ENCODE data around the gene PLCL2. TPM values are rescaled to one million over a fixed set of nuclear protein-coding genes. Genes with fewer than 3 reads are reported as not detected.

The PLCL2 gene
- total RNA-seq, 1 donor from 2014 or later: 26.4 TPM

GRCh38 chr3:16898595-16899395, 14.0 kb downstream of the PLCL2 start:
- no peaks in the 10 kb centered on the region for H3K4me1 Mint-ChIP-seq
- no peaks in the 10 kb centered on the region for H4K20me1 ChIP-seq (ENCODE audit: low read depth)
- H3K9me3 ChIP-seq (ENCODE audit: low read depth): peaks cover 15% of the 10 kb centered on the region
- no peaks in the 10 kb centered on the region for H3F3A ChIP-seq (ENCODE audit: low read depth)
- H3K27ac Mint-ChIP-seq: no peak overlapping the region
- H2AFZ ChIP-seq (replicated peaks): no peak overlapping the region
- H3K27me3 ChIP-seq: no peaks in the 10 kb centered on the region
- TF ChIP-seq EZH2phosphoT487 (IDR thresholded peaks at IDR 0.05) (no peak), EZH2 (IDR thresholded peaks at IDR 0.05) (no peak), CTCF (IDR thresholded peaks at IDR 0.05) (no peak)
- peaks cover 5% of the 10 kb centered on the region for H3K36me3 ChIP-seq
- no peak overlapping the region for H3K4me3 ChIP-seq
- H3K4me3 Mint-ChIP-seq: no peak overlapping the region
- H3K4me1 ChIP-seq: peaks cover 11% of the 10 kb centered on the region
- H3K79me2 ChIP-seq (ENCODE audit: low read depth): peaks cover 98% of the 10 kb centered on the region
- H3K4me2 ChIP-seq: no peak overlapping the region
- H3K36me3 Mint-ChIP-seq: no peaks in the 10 kb centered on the region
- DNase-seq (ENCODE audit: low spot score): no peak
- H3K27ac ChIP-seq: no peak overlapping the region
- H3K9ac ChIP-seq: no peak overlapping the region
- H3K27me3 Mint-ChIP-seq (ENCODE audit: insufficient read depth, low read depth): no peaks in the 10 kb centered on the region
- H3K9me3 Mint-ChIP-seq: no peaks in the 10 kb centered on the region

DNA sequence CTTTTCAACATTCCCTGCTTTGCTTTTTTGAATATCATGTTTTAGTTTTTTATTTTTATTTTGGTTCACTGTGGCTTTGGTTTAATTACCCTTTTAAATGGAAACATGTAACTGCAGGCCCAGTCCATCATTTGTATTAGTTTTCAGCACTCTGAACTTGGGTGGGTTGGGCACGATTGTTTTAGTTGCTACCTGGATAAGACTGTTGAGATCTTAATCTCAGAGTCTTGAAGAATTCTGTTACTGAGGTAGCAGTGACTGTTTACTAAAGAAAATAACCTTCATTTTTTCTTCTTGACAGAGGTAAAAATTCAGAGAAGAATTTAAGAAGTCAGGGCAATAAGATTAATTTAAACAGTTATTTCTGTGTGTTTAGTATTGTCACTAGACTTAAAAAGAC, 15.2 kb downstream of the PLCL2 start:
- H3K4me2 ChIP-seq: no peak overlapping the region
- Mint-ChIP-seq H3K4me1 (peaks cover 6% of the 10 kb centered on the region), H3K9me3 (no peaks in the 10 kb centered on the region), H3K4me3 (no peak overlapping the region), H3K27ac (no peak overlapping the region), H3K27me3 (ENCODE audit: insufficient read depth, low read depth) (no peaks in the 10 kb centered on the region), H3K36me3 (no peaks in the 10 kb centered on the region)
- no peak overlapping the region for H2AFZ ChIP-seq (replicated peaks)
- peaks cover 95% of the 10 kb centered on the region for H3K79me2 ChIP-seq (ENCODE audit: low read depth)
- H3K27me3 ChIP-seq: no peaks in the 10 kb centered on the region
- H4K20me1 ChIP-seq (ENCODE audit: low read depth): no peaks in the 10 kb centered on the region
- no peak overlapping the region for H3K4me3 ChIP-seq
- DNase-seq (ENCODE audit: low spot score): no peak
- H3K27ac ChIP-seq: no peak overlapping the region
- peaks cover 7% of the 10 kb centered on the region for H3F3A ChIP-seq (ENCODE audit: low read depth)
- TF ChIP-seq CTCF (IDR thresholded peaks at IDR 0.05) (no peak), EZH2 (IDR thresholded peaks at IDR 0.05) (no peak), EZH2phosphoT487 (IDR thresholded peaks at IDR 0.05) (no peak)
- H3K36me3 ChIP-seq: peaks cover 5% of the 10 kb centered on the region
- no peak overlapping the region for H3K9ac ChIP-seq
- H3K4me1 ChIP-seq: peaks cover 18% of the 10 kb centered on the region
- peaks cover 6% of the 10 kb centered on the region for H3K9me3 ChIP-seq (ENCODE audit: low read depth)

- Mint-ChIP-seq H3K36me3 (no peaks in the 10 kb centered on the region), H3K4me1 (peaks cover 7% of the 10 kb centered on the region), H3K9me3 (no peaks in the 10 kb centered on the region), H3K27me3 (ENCODE audit: insufficient read depth, low read depth) (no peaks in the 10 kb centered on the region), H3K4me3 (no peak overlapping the region), H3K27ac (no peak overlapping the region)
- no peaks in the 10 kb centered on the region for H3K36me3 ChIP-seq
- H3K9ac ChIP-seq: no peak overlapping the region
- H3K27me3 ChIP-seq: no peaks in the 10 kb centered on the region
- H4K20me1 ChIP-seq (ENCODE audit: low read depth): no peaks in the 10 kb centered on the region
- no peak overlapping the region for H2AFZ ChIP-seq (replicated peaks)
- TF ChIP-seq EZH2 (IDR thresholded peaks at IDR 0.05): no peak
- no peak for TF ChIP-seq EZH2phosphoT487 (IDR thresholded peaks at IDR 0.05)
- TF ChIP-seq CTCF (IDR thresholded peaks at IDR 0.05): no peak
- no peaks in the 10 kb centered on the region for H3K9me3 ChIP-seq (ENCODE audit: low read depth)
- H3F3A ChIP-seq (ENCODE audit: low read depth): peaks cover 7% of the 10 kb centered on the region
- H3K4me3 ChIP-seq: no peak overlapping the region
- H3K4me1 ChIP-seq: peaks cover 28% of the 10 kb centered on the region
- no peak for DNase-seq (ENCODE audit: low spot score)
- no peak overlapping the region for H3K27ac ChIP-seq
- H3K4me2 ChIP-seq: no peak overlapping the region
- peaks cover 90% of the 10 kb centered on the region for H3K79me2 ChIP-seq (ENCODE audit: low read depth)
Observed at GRCh38 chr3:16900779-16901440, 16.2 kb downstream of the PLCL2 start.
